Chondrocyte (in vitro differentiated cells): Measurements from ENCODE around the gene SFMBT2. TPM values are rescaled to one million over a fixed set of nuclear protein-coding genes. Genes with fewer than 3 reads are reported as not detected.
A peak's percentile ranks its signal among the peaks of the same experiment; 100 is the strongest.

ENCODE experiments used
- DNase-seq: peaks from one replicate; pipeline ENCODE4 v3.0.0; 2021; ENCODE audit warnings: mixed read lengths, low spot score
- H3K27ac Mint-ChIP-seq: one replicate; pipeline ENCODE4 v1.8.0; 2021; ENCODE audit warnings: mild to moderate bottlenecking, moderate library complexity, mixed read lengths; ENCODE audit not compliant: unreplicated experiment
- H3K27me3 Mint-ChIP-seq: 2 replicates; pipeline ENCODE4 v1.8.0; 2021; ENCODE audit warnings: low read depth, mixed read lengths
- H3K36me3 Mint-ChIP-seq: 2 replicates; pipeline ENCODE4 v1.8.0; 2021; ENCODE audit warnings: low read depth, mixed read lengths
- H3K4me1 Mint-ChIP-seq: 2 replicates; pipeline ENCODE4 v1.8.0; 2021; ENCODE audit warnings: low read depth, mild to moderate bottlenecking, mixed read lengths
- H3K4me3 Mint-ChIP-seq: one replicate; pipeline ENCODE4 v1.8.0; 2021; ENCODE audit warnings: mild to moderate bottlenecking, moderate library complexity, mixed read lengths; ENCODE audit not compliant: unreplicated experiment
- H3K9me3 Mint-ChIP-seq: 2 replicates; pipeline ENCODE4 v1.8.0; 2021; ENCODE audit warnings: low read depth, mixed read lengths
- CTCF ChIP-seq: fragments of 200-600 bp; sonication (generic); IDR thresholded peaks from 2 replicates; pipeline ENCODE4 v1.5.0; 2021; ENCODE audit warnings: antibody characterized with exemption, mild to moderate bottlenecking, moderate library complexity
- total RNA-seq: library from RNA; stranded (reverse); gene quantifications from 3 replicates; pipeline ENCODE4 v1.2.1, GENCODE V29; 2021

The SFMBT2 gene
- total RNA-seq, 1 donor from 2014 or later = 1.9 TPM

DNA sequence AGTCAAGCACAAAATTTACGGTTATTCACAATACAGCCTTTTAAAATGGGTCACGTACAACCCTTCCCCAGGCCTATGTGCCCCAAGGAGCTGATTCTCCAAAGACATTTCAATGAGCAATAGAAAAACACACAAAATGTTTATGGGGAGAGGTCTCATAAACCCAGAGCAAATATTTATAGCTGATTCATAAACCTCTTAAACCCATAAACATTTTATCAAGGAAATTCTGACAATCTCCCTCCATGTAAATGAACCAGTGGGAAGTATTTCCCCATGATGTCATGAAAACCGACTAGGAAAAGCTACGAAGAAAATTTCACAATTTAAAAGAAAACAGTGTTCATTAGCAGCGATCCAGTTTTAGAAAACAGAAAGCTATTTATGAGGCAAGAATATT is 36.0 kb downstream of the SFMBT2 start:
- Mint-ChIP-seq H3K9me3 (peaks cover 4% of the 10 kb centered on the region), H3K36me3 (peaks cover 7% of the 10 kb centered on the region), H3K4me3 (no peak overlapping the region), H3K27me3 (no peaks in the 10 kb centered on the region), H3K4me1 (peaks cover 18% of the 10 kb centered on the region), H3K27ac (no peak overlapping the region)
- no peak for TF ChIP-seq CTCF
- DNase-seq = no peak

DNA sequence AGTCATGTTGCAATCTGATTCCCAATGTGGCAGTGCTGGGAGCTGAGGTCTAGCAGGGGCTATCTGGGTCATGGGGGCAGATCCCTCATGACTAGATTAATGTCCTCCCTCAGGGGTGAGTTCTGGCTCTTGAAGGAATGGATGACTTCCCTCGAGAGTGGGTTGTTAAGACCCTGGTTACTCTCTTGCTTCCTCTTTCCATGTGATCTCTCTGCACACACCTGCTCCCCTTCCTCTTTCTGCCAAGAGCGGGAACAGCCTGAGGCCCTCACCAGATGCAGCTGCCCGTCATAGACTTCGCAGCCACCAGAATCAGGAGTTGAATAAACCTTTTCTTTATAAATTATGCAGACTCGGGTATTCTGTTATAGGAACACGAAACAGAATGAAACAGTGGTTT is 37.8 kb downstream of the SFMBT2 start:
- Mint-ChIP-seq H3K27me3 (no peaks in the 10 kb centered on the region), H3K27ac (no peak overlapping the region), H3K4me3 (no peak overlapping the region), H3K9me3 (peaks cover 4% of the 10 kb centered on the region), H3K36me3 (peaks cover 7% of the 10 kb centered on the region), H3K4me1 (peaks cover 18% of the 10 kb centered on the region)
- DNase-seq = no peak
- TF ChIP-seq CTCF = no peak

DNA sequence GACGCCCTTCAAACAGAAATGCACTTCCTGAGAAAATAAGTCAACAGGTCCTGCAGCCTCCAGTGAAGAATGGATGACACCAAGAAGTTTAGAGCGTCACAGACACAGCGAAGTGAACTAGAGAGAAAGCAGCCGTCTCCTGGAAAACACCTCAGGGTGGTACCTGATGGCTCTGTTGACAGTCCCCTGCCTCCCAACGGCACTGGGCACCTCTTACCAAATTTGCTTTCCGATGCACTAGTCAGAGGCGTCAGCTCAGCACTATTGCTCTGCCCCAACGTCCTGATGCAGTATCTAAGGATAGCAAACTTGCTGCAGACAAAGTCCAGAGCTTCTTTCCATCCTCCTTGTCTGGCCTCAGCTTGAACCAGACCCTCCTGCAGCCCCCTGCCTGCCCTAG is 38.3 kb downstream of the SFMBT2 start:
- Mint-ChIP-seq H3K36me3 (peaks cover 8% of the 10 kb centered on the region), H3K4me1 (peaks cover 18% of the 10 kb centered on the region), H3K27me3 (no peaks in the 10 kb centered on the region), H3K4me3 (no peak overlapping the region), H3K27ac (no peak overlapping the region), H3K9me3 (peaks cover 4% of the 10 kb centered on the region)
- DNase-seq = no peak
- no peak for TF ChIP-seq CTCF

DNA sequence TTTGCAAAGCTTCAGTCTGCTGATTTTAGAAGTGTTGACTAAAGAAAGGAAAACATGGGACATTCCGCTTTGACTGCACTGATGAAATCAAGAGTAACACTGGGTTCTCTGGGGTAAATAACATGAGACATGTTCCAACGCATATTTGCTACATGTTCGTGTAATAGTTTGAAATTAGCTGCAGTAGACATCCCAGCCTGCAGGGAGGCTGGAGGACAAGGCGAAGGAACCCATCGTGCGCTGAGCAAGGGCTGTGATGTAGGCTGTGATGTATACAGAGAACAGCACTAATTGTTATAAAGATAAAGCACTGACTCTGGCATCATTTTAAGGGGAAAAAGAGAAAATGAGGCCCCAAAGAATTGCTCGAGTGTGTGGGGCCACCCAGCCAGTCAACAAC is 40.3 kb downstream of the SFMBT2 start:
- peak overlapping the region; percentile 87 for H3K27ac Mint-ChIP-seq
- TF ChIP-seq CTCF = peak; percentile 31
- DNase-seq = no peak
- no peaks in the 10 kb centered on the region for H3K27me3 Mint-ChIP-seq
- peaks cover 4% of the 10 kb centered on the region for H3K9me3 Mint-ChIP-seq
- peaks cover 14% of the 10 kb centered on the region for H3K36me3 Mint-ChIP-seq
- peaks cover 9% of the 10 kb centered on the region for H3K4me1 Mint-ChIP-seq
- no peak overlapping the region for H3K4me3 Mint-ChIP-seq

GRCh38 chr10:7365027-7365745 is 45.6 kb downstream of the SFMBT2 start:
- Mint-ChIP-seq H3K9me3 (no peaks in the 10 kb centered on the region), H3K4me3 (no peak overlapping the region), H3K27ac (no peak overlapping the region), H3K27me3 (no peaks in the 10 kb centered on the region), H3K4me1 (peaks cover 5% of the 10 kb centered on the region), H3K36me3 (peaks cover 15% of the 10 kb centered on the region)
- no peak for TF ChIP-seq CTCF
- no peak for DNase-seq
